KMS-11 (cell line): ENCODE data around the gene MCRS1.

Source experiments
- H2AFZ ChIP-seq: fragments of 200-600 bp; sonication (generic); 2 replicates; pipeline ENCODE4 v1.6.1; 2016; ENCODE audit warnings: antibody characterized with exemption, mixed run types, low read depth
- H3K27ac ChIP-seq: fragments of 200-600 bp; sonication (generic); 2 replicates; pipeline ENCODE4 v1.6.1; 2016; ENCODE audit warnings: mild to moderate bottlenecking, mixed run types
- H3K27me3 ChIP-seq: fragments of 200-600 bp; sonication (generic); 2 replicates; pipeline ENCODE4 v1.6.1; 2017; ENCODE audit warnings: mild to moderate bottlenecking, low read depth, mixed run types, moderate library complexity; ENCODE audit not compliant: insufficient read depth
- H3K36me3 ChIP-seq: fragments of 200-600 bp; sonication (generic); 2 replicates; pipeline ENCODE4 v1.6.1; 2017; ENCODE audit warnings: mild to moderate bottlenecking, mixed run types; ENCODE audit not compliant: insufficient read depth
- H3K4me1 ChIP-seq: fragments of 200-600 bp; sonication (generic); 2 replicates; pipeline ENCODE4 v1.6.1; 2016; ENCODE audit warnings: mild to moderate bottlenecking, low read depth, mixed run types; ENCODE audit not compliant: poor library complexity, severe bottlenecking
- H3K4me2 ChIP-seq: fragments of 200-600 bp; sonication (generic); 2 replicates; pipeline ENCODE4 v1.7.0; 2016; ENCODE audit warnings: mild to moderate bottlenecking, mixed run types
- H3K4me3 ChIP-seq: fragments of 200-600 bp; sonication (generic); IDR thresholded peaks from 2 replicates; pipeline ENCODE4 v1.6.1; 2017; ENCODE audit warnings: low read depth, low read length, mixed read lengths; ENCODE audit not compliant: insufficient read depth
- H3K79me2 ChIP-seq: fragments of 200-600 bp; sonication (generic); 2 replicates; pipeline ENCODE4 v1.6.1; 2016; ENCODE audit warnings: low read depth, mixed run types; ENCODE audit not compliant: insufficient read depth
- H3K9ac ChIP-seq: fragments of 200-600 bp; sonication (generic); 2 replicates; pipeline ENCODE4 v1.6.1; 2016; ENCODE audit warnings: mild to moderate bottlenecking, mixed run types
- H4K20me1 ChIP-seq: fragments of 200-600 bp; sonication (generic); 2 replicates; pipeline ENCODE4 v1.6.1; 2016; ENCODE audit warnings: mild to moderate bottlenecking, mixed run types; ENCODE audit not compliant: insufficient read depth
- TF ChIP-seq, protein P1 (sequence below): fragments of 200-600 bp; sonication (generic); conservative IDR thresholded peaks from 2 replicates; pipeline ENCODE4 v1.6.1; 2017; ENCODE audit warnings: low read depth, mild to moderate bottlenecking, antibody characterized with exemption, low read length, moderate library complexity, mixed read lengths

The MCRS1 gene

DNA sequence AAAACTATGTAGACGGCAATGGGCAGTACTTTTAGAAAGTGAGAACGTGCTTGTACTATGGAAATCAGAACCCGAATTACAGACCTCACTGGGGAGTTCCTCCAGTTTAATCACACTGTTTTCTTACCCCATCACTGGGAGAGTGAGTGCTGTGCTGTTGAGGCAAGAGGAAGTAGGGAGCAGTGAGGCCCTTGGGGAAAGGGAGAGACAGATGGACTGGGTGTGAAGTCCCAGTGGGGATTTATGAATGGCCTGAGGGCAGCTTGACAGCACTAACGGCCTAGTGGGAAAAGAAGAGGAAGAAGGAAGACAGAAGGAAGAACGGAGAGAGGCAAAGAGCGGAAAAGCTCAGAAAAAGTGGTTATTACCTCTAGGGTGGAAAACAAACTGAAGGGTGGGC is 5.7 kb downstream of the MCRS1 start:
- Histone ChIP-seq H3K36me3 (no peaks in the 10 kb centered on the region), H3K4me2 (no peak overlapping the region), H4K20me1 (no peaks in the 10 kb centered on the region), H3K9ac (no peak overlapping the region), H3K79me2 (peaks cover 11% of the 10 kb centered on the region), H3K27ac (no peak overlapping the region), H3K4me1 (peaks cover 12% of the 10 kb centered on the region), H3K27me3 (no peaks in the 10 kb centered on the region), H3K4me3 (no peak overlapping the region), H2AFZ (no peak overlapping the region)
- TF ChIP-seq, protein P1, sequence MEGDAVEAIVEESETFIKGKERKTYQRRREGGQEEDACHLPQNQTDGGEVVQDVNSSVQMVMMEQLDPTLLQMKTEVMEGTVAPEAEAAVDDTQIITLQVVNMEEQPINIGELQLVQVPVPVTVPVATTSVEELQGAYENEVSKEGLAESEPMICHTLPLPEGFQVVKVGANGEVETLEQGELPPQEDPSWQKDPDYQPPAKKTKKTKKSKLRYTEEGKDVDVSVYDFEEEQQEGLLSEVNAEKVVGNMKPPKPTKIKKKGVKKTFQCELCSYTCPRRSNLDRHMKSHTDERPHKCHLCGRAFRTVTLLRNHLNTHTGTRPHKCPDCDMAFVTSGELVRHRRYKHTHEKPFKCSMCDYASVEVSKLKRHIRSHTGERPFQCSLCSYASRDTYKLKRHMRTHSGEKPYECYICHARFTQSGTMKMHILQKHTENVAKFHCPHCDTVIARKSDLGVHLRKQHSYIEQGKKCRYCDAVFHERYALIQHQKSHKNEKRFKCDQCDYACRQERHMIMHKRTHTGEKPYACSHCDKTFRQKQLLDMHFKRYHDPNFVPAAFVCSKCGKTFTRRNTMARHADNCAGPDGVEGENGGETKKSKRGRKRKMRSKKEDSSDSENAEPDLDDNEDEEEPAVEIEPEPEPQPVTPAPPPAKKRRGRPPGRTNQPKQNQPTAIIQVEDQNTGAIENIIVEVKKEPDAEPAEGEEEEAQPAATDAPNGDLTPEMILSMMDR = no peak

- no peak overlapping the region for H3K9ac ChIP-seq
- H3K36me3 ChIP-seq = no peaks in the 10 kb centered on the region
- H3K4me1 ChIP-seq = peaks cover 3% of the 10 kb centered on the region
- no peaks in the 10 kb centered on the region for H3K79me2 ChIP-seq
- no peak overlapping the region for H3K4me3 ChIP-seq
- no peaks in the 10 kb centered on the region for H4K20me1 ChIP-seq
- H2AFZ ChIP-seq = no peak overlapping the region
- no peak overlapping the region for H3K4me2 ChIP-seq
- no peaks in the 10 kb centered on the region for H3K27me3 ChIP-seq
- no peak overlapping the region for H3K27ac ChIP-seq
- TF ChIP-seq, protein P1 = no peak
These were observed 7.2 kb downstream of the MCRS1 start for GRCh38 chr12:49560695-49561094.

- Histone ChIP-seq H3K4me2 (no peak overlapping the region), H3K27ac (no peak overlapping the region), H4K20me1 (no peaks in the 10 kb centered on the region), H2AFZ (no peak overlapping the region), H3K4me1 (no peaks in the 10 kb centered on the region), H3K79me2 (no peaks in the 10 kb centered on the region), H3K27me3 (no peaks in the 10 kb centered on the region), H3K4me3 (no peak overlapping the region), H3K9ac (no peak overlapping the region), H3K36me3 (no peaks in the 10 kb centered on the region)
- TF ChIP-seq, protein P1 = no peak
These were observed 8.8 kb downstream of the MCRS1 start for GRCh38 chr12:49559011-49559675.

DNA sequence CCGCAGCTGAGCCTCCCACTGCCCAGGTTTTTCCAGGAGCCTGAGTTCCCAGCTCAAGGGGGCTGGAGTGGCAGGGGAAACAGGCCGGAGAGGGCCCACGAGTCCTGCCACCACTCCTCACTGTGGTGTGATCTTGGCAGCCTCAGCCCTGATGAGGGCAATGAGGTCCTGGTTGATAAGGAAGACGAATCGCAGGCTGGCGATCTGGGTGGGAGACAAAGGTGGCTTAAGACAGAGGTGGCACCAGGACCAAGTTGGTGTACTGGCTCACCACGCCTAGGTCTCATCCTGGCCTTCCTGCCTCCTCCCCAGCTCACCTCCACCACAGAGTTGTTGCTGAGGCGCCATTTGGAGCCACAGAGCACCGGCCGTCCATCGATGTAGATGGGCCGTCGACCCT is 9.4 kb downstream of the MCRS1 start:
- no peak overlapping the region for H3K27ac ChIP-seq
- no peak overlapping the region for H3K9ac ChIP-seq
- no peaks in the 10 kb centered on the region for H3K36me3 ChIP-seq
- H3K4me1 ChIP-seq = no peaks in the 10 kb centered on the region
- no peak overlapping the region for H3K4me2 ChIP-seq
- H4K20me1 ChIP-seq = no peaks in the 10 kb centered on the region
- no peak overlapping the region for H3K4me3 ChIP-seq
- H3K27me3 ChIP-seq = no peaks in the 10 kb centered on the region
- H2AFZ ChIP-seq = no peak overlapping the region
- TF ChIP-seq, protein P1 = no peak
- H3K79me2 ChIP-seq = no peaks in the 10 kb centered on the region
